Stimulated activated CD8-positive, alpha-beta memory T cell treated with anti-CD3 and anti-CD28 coated beads, Interleukin-7, amount 100 ng/mL, for 4 hours (primary cell): Measurements from ENCODE around the gene CMIP.

Source experiments
- DNase-seq, 2 donors: peaks; one replicate each; pipeline ENCODE4 v3.0.0-alpha.2; 2020; ENCODE audit warnings: low read depth in 2 of 2

CMIP gene

GRCh38 chr16:81606039-81606438, 161.4 kb downstream of the CMIP start:
- DNase-seq, result no peak

GRCh38 chr16:81607006-81607405, 162.4 kb downstream of the CMIP start:
- no peak for DNase-seq

- no peak for DNase-seq
These were observed 163.4 kb downstream of the CMIP start for GRCh38 chr16:81607805-81608522.

GRCh38 chr16:81608523-81609209, 164.1 kb downstream of the CMIP start:
- no peak for DNase-seq

- no peak for DNase-seq
These were observed 164.8 kb downstream of the CMIP start for GRCh38 chr16:81609323-81609892.

- no peak for DNase-seq
These were observed 165.7 kb downstream of the CMIP start for GRCh38 chr16:81610144-81610842.

GRCh38 chr16:81610936-81611335, 166.3 kb downstream of the CMIP start:
- DNase-seq, result no peak

- no peak for DNase-seq
These were observed 167.1 kb downstream of the CMIP start for GRCh38 chr16:81611721-81612120.

GRCh38 chr16:81612351-81613163, 167.9 kb downstream of the CMIP start:
- DNase-seq, result no peak

- no peak for DNase-seq
These were observed 169.6 kb downstream of the CMIP start for GRCh38 chr16:81614171-81614570.

- no peak for DNase-seq
These were observed 170.2 kb downstream of the CMIP start for GRCh38 chr16:81614654-81615359.

- DNase-seq, result no peak
These were observed 170.8 kb downstream of the CMIP start for GRCh38 chr16:81615411-81615810.

GRCh38 chr16:81615833-81616232, 171.2 kb downstream of the CMIP start:
- DNase-seq, result no peak

- peak; percentile 63 to 64 for DNase-seq
These were observed 171.9 kb downstream of the CMIP start for GRCh38 chr16:81616321-81617020.

- DNase-seq, result no peak
These were observed 172.4 kb downstream of the CMIP start for GRCh38 chr16:81617021-81617346.

- DNase-seq, result no peak
These were observed 173.6 kb downstream of the CMIP start for GRCh38 chr16:81618187-81618586.

- no peak for DNase-seq
These were observed 174.1 kb downstream of the CMIP start for GRCh38 chr16:81618661-81619060.

- DNase-seq, result no peak
These were observed 175.4 kb downstream of the CMIP start for GRCh38 chr16:81620029-81620428.

GRCh38 chr16:81620796-81621195, 176.2 kb downstream of the CMIP start:
- DNase-seq, result no peak

GRCh38 chr16:81621496-81621895, 176.9 kb downstream of the CMIP start:
- DNase-seq, result no peak
